Activated CD4-positive, alpha-beta T cell treated with anti-CD3 and anti-CD28 coated beads, Interleukin-2, amount 10 ng/mL, durations not matched to agents 7 days and 5 days (primary cell): Measurements from ENCODE around the gene NEK10. TPM values are rescaled to one million over a fixed set of nuclear protein-coding genes. Genes with fewer than 3 reads are reported as not detected.

Experiments used
- CTCF ChIA-PET: fragments of 350-600 bp; sonication (Branson Sonifier 250); formaldehyde crosslinking; loops from one replicate; lab custom pipeline; 2021; ENCODE audit warnings: antibody characterized with exemption; lab: Charles Lee
- POLR2A ChIA-PET: fragments of 350-600 bp; sonication (Branson Sonifier 250); formaldehyde crosslinking; loops from one replicate; lab custom pipeline; 2021; ENCODE audit warnings: antibody characterized with exemption; lab: Charles Lee
- DNase-seq: peaks from one replicate; pipeline ENCODE4 v3.0.0-alpha.2; 2020
- H3K27ac Mint-ChIP-seq: one replicate; pipeline ENCODE4 v1.8.0; 2021; ENCODE audit warnings: mild to moderate bottlenecking, moderate library complexity, mixed read lengths
- H3K27me3 Mint-ChIP-seq: one replicate; pipeline ENCODE4 v1.8.0; 2021; ENCODE audit warnings: mixed read lengths
- H3K36me3 Mint-ChIP-seq: one replicate; pipeline ENCODE4 v1.8.0; 2021; ENCODE audit warnings: low read depth, mixed read lengths
- H3K4me1 Mint-ChIP-seq: one replicate; pipeline ENCODE4 v1.8.0; 2021; ENCODE audit warnings: mixed read lengths
- H3K4me3 Mint-ChIP-seq: one replicate; pipeline ENCODE4 v1.8.0; 2021; ENCODE audit warnings: mild to moderate bottlenecking, moderate library complexity, mixed read lengths
- H3K9me3 Mint-ChIP-seq: one replicate; pipeline ENCODE4 v1.8.0; 2021; ENCODE audit warnings: mixed read lengths
- total RNA-seq, 2 experiments: library from RNA; stranded (reverse); gene quantifications; one replicate each; pipeline ENCODE4 v1.2.3, GENCODE V29; 2021

The NEK10 gene
- total RNA-seq, 2 experiments from 2014 or later: 0.56 to 0.79 TPM

DNA sequence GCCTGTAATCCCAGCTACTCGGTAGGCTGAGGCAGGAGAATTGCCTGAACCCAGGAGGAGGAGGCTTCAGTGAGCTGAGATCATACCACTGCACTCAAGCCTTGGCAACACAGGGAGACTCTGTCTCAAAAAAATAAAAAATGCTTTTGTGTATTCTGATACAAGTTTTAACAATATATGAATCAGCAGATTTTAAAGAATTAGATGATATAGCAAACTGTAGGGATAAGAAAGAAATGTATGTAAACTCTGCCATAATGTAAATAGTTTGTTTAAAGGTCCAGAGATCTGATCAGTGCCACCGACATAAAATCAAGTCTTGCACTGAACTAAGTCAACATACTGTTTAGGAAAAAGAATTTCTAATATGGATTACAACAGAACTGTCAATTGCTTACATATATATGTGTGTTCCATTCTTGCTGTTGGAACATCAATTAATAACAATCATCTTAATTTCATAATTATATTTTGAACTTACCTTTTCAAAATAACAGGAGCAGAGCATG lies 208.3 kb downstream of the NEK10 start:
- CTCF ChIA-PET: no interaction called here
- H3K9me3 Mint-ChIP-seq: no peaks in the 10 kb centered on the region
- no peaks in the 10 kb centered on the region for H3K27me3 Mint-ChIP-seq
- no peaks in the 10 kb centered on the region for H3K4me1 Mint-ChIP-seq
- no peak overlapping the region for H3K27ac Mint-ChIP-seq
- H3K4me3 Mint-ChIP-seq: no peak overlapping the region
- POLR2A ChIA-PET: no interaction called here
- no peaks in the 10 kb centered on the region for H3K36me3 Mint-ChIP-seq
- no peak for DNase-seq

DNA sequence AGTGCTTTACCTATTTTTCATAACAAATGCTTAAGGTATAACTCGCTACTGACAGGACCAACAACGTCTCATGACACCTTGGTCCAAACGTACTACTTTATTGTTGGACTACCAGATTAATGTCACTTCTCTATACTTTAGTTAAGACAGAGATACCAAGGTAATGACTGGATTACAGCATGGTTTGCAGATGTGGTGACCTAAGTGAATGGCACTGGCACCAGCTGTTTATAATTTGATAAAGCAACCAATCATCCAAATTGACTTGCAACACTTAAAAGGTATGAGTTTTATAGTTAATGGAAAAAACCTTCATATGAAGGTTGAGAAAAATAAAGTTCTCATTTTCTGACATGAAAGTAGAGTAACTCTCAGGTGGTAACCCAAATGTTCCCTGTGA lies 209.0 kb downstream of the NEK10 start:
- H3K27ac Mint-ChIP-seq: no peak overlapping the region
- POLR2A ChIA-PET: no interaction called here
- no peak for DNase-seq
- H3K36me3 Mint-ChIP-seq: no peaks in the 10 kb centered on the region
- no peaks in the 10 kb centered on the region for H3K9me3 Mint-ChIP-seq
- H3K4me1 Mint-ChIP-seq: no peaks in the 10 kb centered on the region
- CTCF ChIA-PET: no interaction called here
- no peaks in the 10 kb centered on the region for H3K27me3 Mint-ChIP-seq
- no peak overlapping the region for H3K4me3 Mint-ChIP-seq

DNA sequence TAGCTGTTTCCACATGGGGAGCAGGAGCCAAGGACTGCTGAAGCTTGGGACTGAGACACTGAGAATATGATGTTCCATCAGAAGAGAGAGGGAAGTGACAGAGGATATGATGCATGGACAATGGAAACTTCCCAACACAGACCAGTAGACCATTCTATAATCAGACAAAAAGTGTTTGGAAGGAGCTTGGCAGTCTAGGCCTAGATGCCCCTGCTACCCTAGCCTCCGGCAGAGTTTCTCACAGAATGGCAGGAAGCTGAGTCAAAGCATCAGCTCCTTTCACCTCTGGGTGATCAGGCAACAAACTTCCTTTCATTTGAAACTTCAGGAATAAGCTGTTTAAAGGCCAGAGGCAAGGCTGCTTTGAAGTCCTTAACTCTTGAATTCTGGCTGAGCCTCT lies 222.0 kb downstream of the NEK10 start:
- no peaks in the 10 kb centered on the region for H3K9me3 Mint-ChIP-seq
- H3K27me3 Mint-ChIP-seq: no peaks in the 10 kb centered on the region
- ChIA-PET CTCF (interaction anchor here (1.0 kb wide), 1 partner anchor 14 kb away, joined by 3 read pairs; no protein-coding TSS in a partner anchor), POLR2A (no interaction called here)
- no peaks in the 10 kb centered on the region for H3K36me3 Mint-ChIP-seq
- no peak overlapping the region for H3K4me3 Mint-ChIP-seq
- no peak for DNase-seq
- H3K4me1 Mint-ChIP-seq: no peaks in the 10 kb centered on the region
- no peak overlapping the region for H3K27ac Mint-ChIP-seq

DNA sequence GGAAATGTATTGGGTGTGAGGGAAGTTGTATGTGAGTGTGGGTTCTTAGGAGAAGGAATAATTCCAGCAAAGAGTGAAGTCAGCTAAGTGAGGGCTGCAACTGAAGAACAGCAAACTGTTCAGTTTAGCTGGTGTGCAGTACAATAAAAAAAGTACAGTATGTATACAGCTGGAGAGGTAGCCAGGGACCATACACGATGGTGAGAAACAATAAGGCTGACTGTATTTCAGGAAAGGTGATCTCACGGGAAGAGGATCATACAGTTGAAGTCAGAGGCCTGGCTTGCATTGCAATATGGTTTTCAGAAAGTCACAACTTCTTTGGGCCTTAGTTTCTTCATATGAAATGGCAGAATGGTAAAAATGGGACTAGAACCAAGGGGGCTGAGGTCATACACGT lies 222.4 kb downstream of the NEK10 start:
- Mint-ChIP-seq H3K36me3 (no peaks in the 10 kb centered on the region), H3K9me3 (no peaks in the 10 kb centered on the region), H3K27ac (no peak overlapping the region), H3K27me3 (no peaks in the 10 kb centered on the region), H3K4me3 (no peak overlapping the region), H3K4me1 (no peaks in the 10 kb centered on the region)
- DNase-seq: no peak
- CTCF ChIA-PET: interaction anchor here (1.0 kb wide), 1 partner anchor 14 kb away, joined by 3 read pairs; no protein-coding TSS in a partner anchor
- POLR2A ChIA-PET: no interaction called here

DNA sequence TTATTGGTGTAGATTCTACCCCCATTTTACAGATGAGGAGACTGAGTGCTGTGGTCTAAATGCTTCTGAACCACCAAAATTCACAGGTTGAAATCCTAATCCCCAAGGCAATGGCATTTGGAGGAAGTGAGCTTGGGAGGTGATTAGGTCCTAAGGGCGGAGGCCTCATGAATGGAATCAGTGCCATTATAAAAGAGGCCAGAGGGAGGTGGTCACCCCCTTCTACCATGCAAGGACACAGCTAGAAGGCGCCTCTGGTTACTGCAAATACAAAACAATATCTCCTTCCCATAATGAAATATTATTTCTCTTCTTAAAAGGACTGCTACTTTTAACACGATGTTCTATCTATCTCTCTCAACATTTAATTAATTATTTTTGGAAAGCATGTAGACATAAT lies 223.5 kb downstream of the NEK10 start:
- Mint-ChIP-seq H3K9me3 (peaks cover 4% of the 10 kb centered on the region), H3K27me3 (no peaks in the 10 kb centered on the region), H3K4me3 (no peak overlapping the region), H3K27ac (no peak overlapping the region), H3K36me3 (no peaks in the 10 kb centered on the region), H3K4me1 (no peaks in the 10 kb centered on the region)
- POLR2A ChIA-PET: no interaction called here
- DNase-seq: no peak
- CTCF ChIA-PET: no interaction called here

DNA sequence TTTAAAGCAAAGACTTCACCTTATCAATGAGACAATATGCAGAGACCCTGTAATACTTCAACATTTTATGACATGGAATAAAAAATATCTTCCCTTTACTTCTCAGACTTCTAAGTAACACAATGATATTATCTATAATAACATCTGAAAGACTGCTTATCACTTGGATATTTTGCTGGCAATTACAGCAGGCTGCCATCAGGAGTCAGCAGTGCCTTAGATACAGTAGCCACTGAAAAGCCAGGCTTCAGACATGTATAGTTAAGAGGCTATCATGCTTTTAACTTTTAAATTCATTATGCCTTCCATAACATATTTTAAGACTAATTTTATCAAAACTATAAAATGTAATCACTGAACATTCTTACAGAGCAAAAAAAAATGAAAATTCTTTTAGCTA lies 227.5 kb downstream of the NEK10 start:
- ChIA-PET POLR2A (no interaction called here), CTCF (no interaction called here)
- Mint-ChIP-seq H3K4me3 (no peak overlapping the region), H3K27ac (no peak overlapping the region), H3K4me1 (no peaks in the 10 kb centered on the region), H3K27me3 (no peaks in the 10 kb centered on the region), H3K36me3 (no peaks in the 10 kb centered on the region), H3K9me3 (peaks cover 4% of the 10 kb centered on the region)
- no peak for DNase-seq

DNA sequence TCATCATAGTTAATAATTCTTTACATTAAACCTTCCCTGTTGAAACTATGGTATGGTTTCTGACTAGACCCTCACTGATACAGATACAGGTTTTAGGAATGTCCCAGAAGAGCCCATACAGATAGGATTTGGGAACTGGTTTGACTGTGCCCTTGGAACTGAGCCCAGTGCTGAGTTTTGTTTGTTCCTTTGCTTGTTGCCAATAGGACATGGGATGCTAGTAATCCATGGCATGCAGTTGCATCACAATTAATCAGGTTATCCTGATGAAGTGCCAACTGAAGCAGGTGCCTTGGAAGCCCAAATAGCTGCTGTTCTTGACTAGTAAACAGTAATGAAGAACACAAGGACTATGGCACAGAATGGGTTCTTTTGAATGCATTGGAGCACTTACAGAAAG lies 230.6 kb downstream of the NEK10 start:
- CTCF ChIA-PET: no interaction called here
- DNase-seq: no peak
- POLR2A ChIA-PET: no interaction called here
- Mint-ChIP-seq H3K4me3 (no peak overlapping the region), H3K27ac (no peak overlapping the region), H3K36me3 (no peaks in the 10 kb centered on the region), H3K4me1 (no peaks in the 10 kb centered on the region), H3K27me3 (no peaks in the 10 kb centered on the region), H3K9me3 (peaks cover 4% of the 10 kb centered on the region)

DNA sequence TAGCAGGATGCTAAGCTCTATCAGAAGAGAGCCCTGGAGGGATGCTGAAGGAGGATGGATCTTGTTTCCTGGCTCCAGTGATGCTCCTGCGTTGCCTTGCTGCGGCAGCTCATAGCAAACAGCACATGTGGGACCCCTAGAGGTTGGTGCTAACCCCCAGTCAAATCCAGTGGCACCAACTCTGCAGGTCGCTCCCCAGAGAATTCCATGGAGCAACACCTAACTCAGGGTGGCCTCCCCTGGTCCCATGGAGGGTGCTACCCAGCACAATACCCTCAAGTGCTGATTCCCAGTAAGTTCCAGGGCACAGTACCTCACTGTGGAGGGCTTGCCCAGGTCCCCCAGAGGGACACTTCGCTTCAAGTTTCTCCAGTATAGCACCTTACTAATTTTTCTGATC lies 231.2 kb downstream of the NEK10 start:
- ChIA-PET CTCF (no interaction called here), POLR2A (no interaction called here)
- Mint-ChIP-seq H3K36me3 (no peaks in the 10 kb centered on the region), H3K4me1 (no peaks in the 10 kb centered on the region), H3K4me3 (no peak overlapping the region), H3K27ac (no peak overlapping the region), H3K9me3 (peaks cover 4% of the 10 kb centered on the region), H3K27me3 (no peaks in the 10 kb centered on the region)
- no peak for DNase-seq

DNA sequence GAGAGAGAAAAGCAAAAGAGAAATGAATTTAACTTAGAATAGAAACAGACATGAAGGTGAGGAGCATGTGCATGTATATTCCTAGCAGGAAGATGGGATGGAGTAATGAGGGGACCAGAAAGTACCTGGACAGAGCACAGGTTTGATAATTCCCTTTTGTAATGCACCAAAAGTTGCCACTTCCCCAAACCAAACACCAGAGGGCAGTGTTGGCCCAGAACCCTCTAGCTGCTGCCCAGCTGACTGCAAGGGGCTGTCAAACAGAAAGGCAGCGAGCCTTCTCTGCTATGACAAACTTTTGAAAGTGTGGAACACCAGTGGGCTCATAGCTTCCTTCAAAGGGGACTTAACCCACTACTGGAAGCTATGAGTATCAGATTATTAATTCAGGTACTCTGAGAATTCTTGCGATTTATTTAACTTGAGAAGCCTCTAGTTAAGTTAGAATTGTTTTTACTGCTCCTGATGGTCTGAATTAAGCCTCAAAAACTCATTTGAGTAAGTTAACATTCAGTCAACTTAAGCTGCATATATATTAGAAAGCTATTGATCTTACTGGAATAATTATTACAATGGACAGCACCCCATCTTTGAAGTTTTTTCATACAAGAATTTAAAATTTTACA lies 234.9 kb downstream of the NEK10 start:
- POLR2A ChIA-PET: no interaction called here
- CTCF ChIA-PET: interaction anchor here (0.8 to 1.6 kb wide), 3 partner anchors 9 to 120 kb away, joined by 3 to 6 read pairs (median 3); no protein-coding TSS in a partner anchor
- no peak overlapping the region for H3K4me3 Mint-ChIP-seq
- H3K4me1 Mint-ChIP-seq: no peaks in the 10 kb centered on the region
- no peaks in the 10 kb centered on the region for H3K27me3 Mint-ChIP-seq
- no peaks in the 10 kb centered on the region for H3K36me3 Mint-ChIP-seq
- DNase-seq: peak; percentile 66
- no peak overlapping the region for H3K27ac Mint-ChIP-seq
- no peaks in the 10 kb centered on the region for H3K9me3 Mint-ChIP-seq

DNA sequence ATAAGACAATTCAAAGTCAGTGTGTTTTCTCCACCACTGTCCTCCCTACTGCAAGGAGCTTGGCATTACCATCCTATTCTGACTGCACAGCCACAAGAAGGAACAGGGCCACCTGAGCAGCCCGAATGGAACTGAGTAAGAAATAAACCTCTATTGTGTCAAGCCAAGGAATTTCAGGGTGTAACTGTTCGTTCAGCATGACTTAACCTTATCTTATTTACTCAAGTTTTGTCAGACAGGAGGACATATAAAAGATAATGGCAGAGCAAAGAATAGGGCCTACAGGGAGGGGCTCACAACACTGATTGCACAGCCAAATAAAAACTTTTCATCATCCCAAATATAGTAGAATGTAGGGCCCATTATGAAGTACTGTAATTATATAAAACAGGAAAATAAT lies 236.1 kb downstream of the NEK10 start:
- Mint-ChIP-seq H3K4me1 (no peaks in the 10 kb centered on the region), H3K27me3 (no peaks in the 10 kb centered on the region), H3K9me3 (no peaks in the 10 kb centered on the region), H3K27ac (no peak overlapping the region), H3K4me3 (no peak overlapping the region), H3K36me3 (no peaks in the 10 kb centered on the region)
- ChIA-PET CTCF (interaction anchor here (1.4 kb wide), 1 partner anchor 14 kb away, joined by 3 read pairs; no protein-coding TSS in a partner anchor), POLR2A (no interaction called here)
- DNase-seq: no peak

DNA sequence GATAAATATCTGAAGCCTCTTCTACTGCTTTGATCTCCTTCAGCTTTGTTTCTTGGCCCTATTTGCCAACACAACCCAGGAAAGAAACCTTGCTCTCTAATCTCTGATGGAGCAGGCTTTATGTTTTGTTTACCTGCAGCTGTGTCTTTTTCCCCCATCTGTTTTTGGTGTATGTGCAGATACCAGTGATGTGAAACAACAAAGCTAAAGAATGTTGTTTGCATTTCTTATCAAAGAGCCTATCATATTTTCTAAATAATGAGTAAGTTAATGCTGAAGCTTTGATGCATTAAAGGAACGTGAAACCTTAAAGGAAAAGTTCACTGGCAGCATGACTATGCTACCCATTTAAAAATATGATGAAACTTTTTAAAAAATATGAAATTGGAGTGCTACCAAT lies 238.4 kb downstream of the NEK10 start:
- no peaks in the 10 kb centered on the region for H3K36me3 Mint-ChIP-seq
- DNase-seq: no peak
- H3K27ac Mint-ChIP-seq: no peak overlapping the region
- H3K4me1 Mint-ChIP-seq: no peaks in the 10 kb centered on the region
- no peaks in the 10 kb centered on the region for H3K9me3 Mint-ChIP-seq
- H3K27me3 Mint-ChIP-seq: no peaks in the 10 kb centered on the region
- H3K4me3 Mint-ChIP-seq: no peak overlapping the region
- ChIA-PET CTCF (no interaction called here), POLR2A (no interaction called here)

DNA sequence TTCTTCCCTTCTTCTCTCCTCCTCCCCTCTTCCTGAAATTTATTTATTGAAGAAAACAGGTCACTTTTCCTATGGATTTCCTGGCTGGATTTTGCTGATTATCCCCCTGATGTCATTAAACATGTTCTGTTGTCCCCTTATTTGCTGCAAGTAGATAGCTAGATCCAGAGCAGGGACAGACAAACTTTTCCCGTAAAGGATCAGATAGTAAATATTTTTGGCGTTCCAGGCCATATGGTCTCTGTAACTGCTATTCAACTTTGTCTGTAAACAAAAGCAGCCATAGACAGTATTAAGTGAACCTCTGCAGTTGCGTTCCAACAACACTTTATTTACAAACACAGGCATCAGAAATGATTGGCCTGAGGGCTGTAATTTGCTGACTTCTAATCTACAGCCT lies 241.3 kb downstream of the NEK10 start:
- no peak overlapping the region for H3K4me3 Mint-ChIP-seq
- no peak for DNase-seq
- H3K27me3 Mint-ChIP-seq: no peaks in the 10 kb centered on the region
- POLR2A ChIA-PET: no interaction called here
- H3K9me3 Mint-ChIP-seq: no peaks in the 10 kb centered on the region
- CTCF ChIA-PET: interaction anchor here (0.7 kb wide), 1 partner anchor 199 kb away, joined by 3 read pairs; no protein-coding TSS in a partner anchor
- H3K4me1 Mint-ChIP-seq: no peaks in the 10 kb centered on the region
- no peak overlapping the region for H3K27ac Mint-ChIP-seq
- H3K36me3 Mint-ChIP-seq: no peaks in the 10 kb centered on the region

DNA sequence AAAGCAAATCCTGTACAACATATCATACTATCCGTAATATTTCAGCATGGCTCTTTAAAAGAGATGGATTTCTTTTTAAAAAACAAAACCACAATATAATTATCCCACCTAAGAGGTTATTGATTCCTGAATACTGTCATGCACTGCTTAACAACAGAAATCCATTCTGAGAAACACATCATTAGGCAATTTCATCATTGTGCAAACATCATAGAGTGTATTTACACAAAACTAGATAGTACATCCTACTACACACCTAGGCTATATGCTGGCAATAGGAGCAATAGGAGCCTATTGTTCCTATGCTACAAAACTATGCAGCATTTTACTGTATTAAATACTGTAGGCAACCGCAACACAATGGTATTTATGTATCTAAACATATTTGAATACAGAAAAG lies 242.0 kb downstream of the NEK10 start:
- H3K4me3 Mint-ChIP-seq: no peak overlapping the region
- H3K27ac Mint-ChIP-seq: no peak overlapping the region
- ChIA-PET POLR2A (no interaction called here), CTCF (no interaction called here)
- no peaks in the 10 kb centered on the region for H3K9me3 Mint-ChIP-seq
- no peak for DNase-seq
- no peaks in the 10 kb centered on the region for H3K36me3 Mint-ChIP-seq
- H3K27me3 Mint-ChIP-seq: no peaks in the 10 kb centered on the region
- H3K4me1 Mint-ChIP-seq: no peaks in the 10 kb centered on the region
